ENCODE measurements around the gene DRG2.
A peak's percentile ranks its signal among the peaks of the same experiment; 100 is the strongest.

Gene DRG2, protein sequence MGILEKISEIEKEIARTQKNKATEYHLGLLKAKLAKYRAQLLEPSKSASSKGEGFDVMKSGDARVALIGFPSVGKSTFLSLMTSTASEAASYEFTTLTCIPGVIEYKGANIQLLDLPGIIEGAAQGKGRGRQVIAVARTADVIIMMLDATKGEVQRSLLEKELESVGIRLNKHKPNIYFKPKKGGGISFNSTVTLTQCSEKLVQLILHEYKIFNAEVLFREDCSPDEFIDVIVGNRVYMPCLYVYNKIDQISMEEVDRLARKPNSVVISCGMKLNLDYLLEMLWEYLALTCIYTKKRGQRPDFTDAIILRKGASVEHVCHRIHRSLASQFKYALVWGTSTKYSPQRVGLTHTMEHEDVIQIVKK

DNA sequence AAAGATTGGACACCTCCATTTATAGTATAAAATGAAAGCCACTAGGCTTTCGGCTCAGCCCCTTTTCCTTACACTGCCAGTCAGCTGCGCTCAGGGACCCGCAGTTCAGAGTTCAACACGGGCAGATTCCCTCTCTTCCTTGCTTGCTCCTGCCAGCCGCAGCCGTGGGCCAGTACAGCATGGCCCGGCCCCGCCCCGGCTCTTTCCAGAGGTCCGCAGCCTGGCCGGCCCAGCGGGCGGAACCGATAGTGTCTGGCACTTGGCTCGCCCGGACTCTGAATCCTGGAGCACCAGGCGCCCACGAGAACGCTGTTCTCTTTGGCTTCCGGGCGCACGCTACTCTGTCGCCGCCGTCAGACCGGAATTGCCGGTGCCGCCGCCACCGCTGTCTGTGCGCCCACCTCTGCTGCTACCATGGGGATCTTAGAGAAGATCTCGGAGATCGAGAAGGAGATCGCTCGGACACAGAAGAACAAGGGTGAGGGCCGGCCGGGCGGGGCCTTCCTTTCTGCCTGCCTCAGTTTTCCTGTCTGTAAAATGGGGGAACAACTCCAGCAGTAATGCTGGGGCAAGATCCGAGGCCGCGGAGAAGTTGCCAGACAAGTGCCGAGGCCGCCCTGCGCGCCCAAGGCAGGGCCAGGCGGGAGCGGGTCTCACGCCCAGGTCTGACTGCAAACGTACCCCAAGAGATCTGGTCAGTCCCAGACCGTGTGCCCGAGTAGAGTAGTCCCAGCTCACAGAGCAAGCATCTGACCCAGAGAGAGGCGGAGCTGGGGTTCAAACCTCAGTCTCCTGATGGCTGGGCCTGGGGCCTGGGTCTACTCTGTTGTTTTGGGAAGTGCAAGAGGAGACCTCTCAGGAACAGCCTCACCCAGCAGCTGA, at the start of gene DRG2:
TSS of gene DRG2 (plus strand) at position 339 of the 882 bp plus-strand sequence. CDS start at position 415, 76 bp downstream.
- peak; percentile 89 for DNase-seq

GRCh38 chr17:18038149-18038850, 49.4 kb upstream of the DRG2 start:
- peak; percentile 7 for DNase-seq

DNA sequence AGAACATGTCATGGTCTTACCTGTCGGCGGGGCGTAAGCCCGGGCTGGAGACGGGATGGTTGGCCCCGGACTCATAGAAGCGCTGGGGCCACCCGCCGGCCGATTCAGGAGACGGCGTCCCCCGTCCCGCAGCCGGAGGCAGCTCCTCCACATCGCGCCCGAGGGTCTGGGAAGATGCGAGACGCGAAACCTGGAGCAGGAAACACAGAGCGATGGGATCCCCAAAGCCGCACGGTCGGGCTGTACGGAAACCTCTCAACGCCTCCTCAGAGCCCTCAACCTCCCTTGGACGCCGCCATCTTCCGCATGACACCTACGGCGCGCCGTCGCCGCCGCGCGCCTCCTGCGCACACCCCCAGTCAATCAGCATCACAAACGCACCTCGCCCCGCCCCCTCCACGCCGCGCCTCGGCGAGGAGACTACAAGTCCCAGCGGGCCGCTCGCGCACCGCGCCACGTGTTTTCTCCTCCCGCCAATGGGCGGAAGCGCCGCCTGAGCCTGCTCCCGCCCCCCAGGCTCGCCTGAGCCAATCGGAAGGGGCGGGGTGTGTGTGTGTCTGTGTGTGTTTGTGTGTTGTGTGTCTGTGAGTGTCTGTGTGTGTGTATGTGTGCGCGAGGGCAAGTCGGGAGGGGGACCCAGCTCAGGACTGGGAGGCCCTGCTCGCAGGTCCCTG, 48.8 kb upstream of the DRG2 start, which contains the start of the genes ATPAF2 and GID4:
TSS of gene ATPAF2 (minus strand) at position 308 of the 674 bp plus-strand sequence. CDS start at position 153, 155 bp downstream.
TSS of gene GID4 (plus strand) at position 548 of the 674 bp plus-strand sequence. CDS start at position 605, 57 bp downstream.
- DNase-seq = peak; percentile 100

- DNase-seq = no peak
Observed at GRCh38 chr17:18039535-18040260, 48.0 kb upstream of the DRG2 start.

DNA sequence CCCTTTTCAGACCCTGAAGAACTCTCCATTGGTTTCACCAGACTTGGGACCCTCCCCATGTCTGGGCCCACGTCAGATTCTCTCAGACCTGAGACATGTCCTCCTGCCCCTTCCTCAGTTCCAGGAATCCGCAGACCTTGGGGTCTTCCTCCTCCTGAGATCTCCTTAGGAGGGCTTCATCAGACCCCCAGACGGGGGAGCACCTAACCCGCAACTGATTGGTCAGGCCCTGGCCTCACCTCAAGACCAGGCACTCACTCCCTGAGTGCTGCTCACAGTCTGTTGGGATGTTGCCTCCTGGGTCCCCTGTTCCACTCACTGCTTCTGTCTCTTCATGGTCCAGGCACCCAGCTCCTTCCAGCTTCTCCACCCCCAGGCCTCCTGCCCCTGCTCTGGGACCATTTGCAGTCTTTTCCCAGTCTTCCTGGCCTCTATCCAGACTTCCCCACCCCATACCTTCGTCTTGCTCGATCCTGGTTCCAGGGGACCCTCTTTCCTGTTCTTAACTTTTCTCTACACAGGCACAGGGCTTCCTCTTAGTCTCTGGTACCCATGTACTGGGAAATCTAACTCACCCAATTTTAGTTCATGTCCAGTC, 47.4 kb upstream of the DRG2 start:
- DNase-seq = no peak

GRCh38 chr17:18041776-18042175, 46.0 kb upstream of the DRG2 start:
- DNase-seq = no peak

DNA sequence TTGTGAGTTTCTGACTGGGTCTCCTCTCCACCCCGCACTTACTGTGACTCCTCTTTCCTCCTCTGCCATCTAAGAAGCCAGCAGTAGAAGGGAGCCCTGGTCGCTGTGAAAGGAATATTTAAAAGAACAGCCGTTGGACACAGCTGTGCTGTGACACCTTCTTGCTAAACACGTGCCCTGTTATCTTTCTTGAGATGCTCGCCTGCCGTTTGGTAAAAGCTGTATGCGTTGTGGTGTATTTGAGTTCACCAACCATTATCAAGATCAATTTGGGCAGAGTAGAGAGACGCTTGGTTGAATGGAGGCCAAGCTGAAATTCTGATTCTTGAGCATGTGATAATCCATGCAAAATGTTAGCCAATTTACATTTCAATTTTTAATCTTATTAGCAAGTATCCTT, 44.8 kb upstream of the DRG2 start:
- no peak for DNase-seq

- DNase-seq = no peak
Observed at GRCh38 chr17:18043491-18043890, 44.3 kb upstream of the DRG2 start.

- DNase-seq = no peak
Observed at GRCh38 chr17:18044609-18045008, 43.1 kb upstream of the DRG2 start.

GRCh38 chr17:18045691-18046350, 41.9 kb upstream of the DRG2 start:
- DNase-seq = no peak

DNA sequence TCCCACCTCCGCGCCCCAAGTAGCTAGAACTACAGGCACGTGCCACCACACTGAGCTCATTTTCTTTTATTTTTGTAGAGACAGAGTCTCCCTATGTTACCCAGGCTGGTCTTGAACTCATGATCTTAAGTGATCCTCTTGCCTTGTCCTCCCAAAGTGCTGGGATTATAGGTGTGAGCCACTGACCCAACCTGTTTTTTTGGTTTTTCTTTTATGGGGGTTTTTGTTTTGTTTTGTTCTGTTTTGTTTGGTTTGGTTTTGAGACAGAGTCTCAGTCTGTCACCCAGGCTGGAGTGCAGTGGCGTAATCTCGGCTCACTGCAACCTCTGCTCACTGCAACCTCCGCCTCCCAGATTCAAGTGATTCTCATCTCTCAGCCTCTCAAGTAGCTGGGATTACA, 32.2 kb upstream of the DRG2 start:
- DNase-seq = no peak

DNA sequence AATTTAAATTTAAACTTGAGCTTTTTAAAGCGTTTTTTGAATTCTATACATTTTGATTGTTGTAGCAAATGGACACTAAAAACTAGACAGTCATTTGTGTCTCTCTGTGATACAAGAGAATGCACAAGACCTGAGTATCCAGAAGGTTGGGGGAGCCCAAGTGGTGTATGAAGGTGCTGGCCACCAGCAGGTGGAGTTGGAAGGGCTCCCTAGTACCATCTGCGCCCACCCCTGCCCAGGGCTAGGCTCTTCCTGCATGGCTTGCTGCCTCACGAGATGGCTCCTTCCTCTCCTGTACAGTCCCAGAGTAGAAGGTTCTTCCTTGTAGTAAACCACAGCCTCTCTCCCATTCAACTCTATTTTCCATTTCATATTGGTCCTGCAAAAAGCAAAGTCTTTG, 31.5 kb upstream of the DRG2 start:
- DNase-seq = no peak

DNA sequence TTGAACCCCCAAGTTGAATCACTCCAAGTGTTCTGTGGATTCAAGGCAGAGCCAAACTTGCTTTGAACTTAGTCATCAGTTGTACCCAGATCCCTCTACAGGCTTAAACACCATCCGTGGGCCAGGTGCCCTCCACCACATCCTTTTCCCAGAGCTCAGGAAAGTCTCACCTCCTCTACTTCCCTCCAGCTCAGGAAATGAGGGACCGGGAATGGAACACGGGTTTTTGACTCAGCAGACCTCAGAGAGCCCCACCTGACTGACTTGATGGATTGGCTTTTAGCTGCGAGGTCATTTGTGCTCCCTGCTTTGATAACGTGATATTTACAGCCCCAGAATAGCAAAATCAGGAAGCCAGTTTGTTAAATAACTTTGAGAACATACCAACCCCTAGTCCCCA, 28.5 kb upstream of the DRG2 start:
- DNase-seq = no peak

- no peak for DNase-seq
Observed at GRCh38 chr17:18064053-18064452, 23.7 kb upstream of the DRG2 start.

DNA sequence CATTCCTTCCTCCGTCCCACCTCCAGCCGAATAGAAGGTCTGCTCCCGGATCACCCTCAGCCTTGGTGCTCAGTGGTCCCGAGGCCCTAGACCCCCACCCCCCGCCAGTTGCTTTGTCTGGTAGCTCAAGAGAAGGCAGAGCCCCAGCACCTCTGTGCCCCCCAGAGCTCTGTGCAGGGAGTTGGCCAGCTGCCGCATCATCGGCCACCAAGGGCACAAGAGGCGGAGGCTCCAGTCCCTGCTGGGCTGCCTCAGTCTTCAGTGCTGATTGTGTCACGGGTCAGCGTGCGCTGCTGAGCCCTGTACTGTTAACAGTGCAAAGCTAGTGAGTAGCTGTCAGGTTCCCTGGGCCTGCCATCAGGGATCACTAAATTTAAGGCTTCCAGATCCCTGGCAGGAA, 22.2 kb upstream of the DRG2 start:
- no peak for DNase-seq

- no peak for DNase-seq
Observed at GRCh38 chr17:18066866-18067265, 20.9 kb upstream of the DRG2 start.

DNA sequence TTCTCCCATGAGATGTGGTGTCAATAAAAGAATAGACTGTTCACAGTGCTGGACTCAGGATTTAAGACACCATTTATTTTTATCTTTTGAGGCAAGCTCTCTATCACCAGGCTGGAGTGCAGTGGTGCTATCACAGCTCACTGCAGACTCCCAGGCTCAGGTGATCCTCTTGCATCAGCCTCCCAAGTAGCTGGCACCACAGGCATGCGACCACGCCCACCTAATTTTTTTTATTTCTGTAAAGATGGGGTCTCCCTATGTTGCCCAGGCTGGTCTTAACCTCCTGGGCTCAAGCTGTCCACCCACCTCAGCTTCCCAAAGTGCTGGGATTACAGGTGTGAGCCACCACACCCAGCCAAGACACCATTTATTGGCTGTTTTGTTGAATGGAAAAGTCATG, 18.6 kb upstream of the DRG2 start:
- no peak for DNase-seq

DNA sequence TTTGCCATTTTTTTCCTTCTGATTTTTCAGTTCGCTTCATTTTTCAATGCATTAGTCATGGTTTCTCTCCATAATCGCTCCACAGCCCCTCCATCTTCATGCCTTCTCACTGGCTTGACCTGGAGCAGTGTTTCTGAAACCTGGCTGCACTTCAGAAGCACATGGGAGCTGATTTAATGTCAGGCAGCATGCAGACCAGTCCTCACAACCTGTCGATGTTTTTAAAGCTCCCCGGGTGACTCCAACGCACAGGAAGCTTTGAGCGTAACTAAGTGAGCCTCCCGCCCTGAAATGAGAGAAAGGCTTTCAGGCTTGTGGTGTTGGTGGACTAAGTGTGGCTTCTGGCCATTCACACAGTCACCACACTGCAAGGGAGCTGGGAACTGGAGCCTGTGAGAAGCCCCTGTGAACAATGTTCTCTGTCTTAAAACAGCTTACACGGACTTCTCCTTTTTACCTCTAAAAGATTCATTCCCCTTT, 16.8 kb upstream of the DRG2 start:
- DNase-seq = no peak

DNA sequence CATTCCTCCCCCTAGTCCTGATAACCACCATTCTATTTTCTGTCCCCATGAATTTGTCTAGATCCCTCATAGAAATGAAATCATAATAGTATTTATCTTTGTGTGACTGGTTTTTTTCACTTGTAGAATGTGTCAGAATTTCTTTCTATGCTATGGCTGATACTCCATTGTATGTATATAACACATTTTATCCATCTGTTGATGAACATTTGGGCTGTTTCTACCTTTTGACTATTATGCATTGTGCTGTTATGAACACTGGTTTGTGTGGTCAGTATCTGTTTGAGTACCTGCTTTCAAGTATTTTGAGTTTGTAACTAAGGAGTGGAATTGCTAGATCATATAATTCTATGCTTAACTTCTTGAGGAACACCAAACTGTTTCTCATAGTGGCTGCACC, 16.0 kb upstream of the DRG2 start:
- no peak for DNase-seq

DNA sequence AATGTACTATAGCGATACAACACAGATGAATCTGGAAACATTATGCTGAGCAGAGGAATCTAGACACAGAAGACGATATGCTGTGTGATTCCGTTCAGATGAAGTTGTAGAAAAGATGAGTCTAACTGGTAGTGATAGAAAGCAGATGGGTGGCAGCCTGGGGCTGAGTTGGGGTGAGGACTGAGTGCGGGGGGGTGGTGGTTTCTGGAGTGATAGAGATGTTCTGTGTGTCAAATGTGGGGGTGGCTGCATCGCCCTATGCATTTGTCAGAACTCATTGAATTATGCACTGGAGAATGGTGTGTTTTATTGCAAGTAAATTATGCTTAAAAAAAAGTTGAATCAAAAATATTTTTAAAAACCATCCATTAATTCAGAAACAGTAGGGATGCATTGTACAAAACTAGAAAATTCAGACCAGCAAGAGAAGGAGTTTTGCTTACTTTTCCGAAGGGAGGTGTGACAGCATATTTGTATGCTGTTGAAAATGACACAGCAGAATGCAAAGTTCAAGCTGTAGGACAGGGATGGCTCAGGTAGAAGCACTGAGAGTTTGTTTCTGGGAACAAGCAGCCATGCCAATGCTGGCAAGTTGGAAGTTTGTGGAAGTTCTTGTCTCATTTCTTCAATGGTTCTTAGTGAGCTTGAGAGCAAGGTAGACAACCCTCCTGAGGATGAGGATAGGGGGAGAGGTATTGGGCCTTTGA, 13.0 kb upstream of the DRG2 start:
- no peak for DNase-seq

All from stimulated activated CD4-positive, alpha-beta T cell treated with anti-CD3 and anti-CD28 coated beads, Interleukin-4, amount 100 ng/mL, for 1 hour (primary cell).